Adrenal gland (tissue), 12 donors: ENCODE measurements around the gene ARL8B. TPM values are rescaled to one million over a fixed set of nuclear protein-coding genes. Genes with fewer than 3 reads are reported as not detected.
A peak's percentile ranks its signal among the peaks of the same experiment; 100 is the strongest.
"Not testable (repeated sequence)": the region's sequence is repeated elsewhere in the genome, so short reads cannot be mapped to it uniquely, and the experiment has no call there.

ENCODE experiments used
- DNase-seq, 7 donors: peaks; one replicate each; pipeline ENCODE4 v3.0.0-alpha.2; 2019 to 2020
- H3K27ac ChIP-seq, 5 donors: fragments of 200-600 bp; sonication (generic) in 4 of 5; 1 replicate in 3 of 5; 2 replicates in 2 of 5; pipeline versions ENCODE4 v1.5.1 to v1.8.0; 2016 to 2020; ENCODE audit warnings: mild to moderate bottlenecking in 1 of 5
- H3K27me3 ChIP-seq: fragments of 200-600 bp; 2 replicates; pipeline ENCODE4 v1.8.0; 2021
- H3K36me3 ChIP-seq, 2 donors: fragments of 200-600 bp; replicated peaks in 1 of 2; 1 replicate in 1 of 2; 2 replicates in 1 of 2; pipeline versions ENCODE4 v1.5.1 to v1.8.0; 2018 to 2022
- H3K4me1 ChIP-seq, 2 donors: fragments of 200-600 bp; replicated peaks in 1 of 2; 1 replicate in 1 of 2; 2 replicates in 1 of 2; pipeline versions ENCODE4 v1.5.1 to v1.8.0; 2018 to 2021
- H3K4me3 ChIP-seq, 4 donors: fragments of 200-600 bp; sonication (generic) in 3 of 4; one replicate each; pipeline ENCODE4 v1.5.1; 2016 to 2018
- H3K9me3 ChIP-seq, 3 donors: fragments of 200-600 bp; sonication (generic) in 1 of 3; replicated peaks in 1 of 3; 1 replicate in 2 of 3; 2 replicates in 1 of 3; pipeline versions ENCODE4 v1.5.1 to v1.8.0; 2016 to 2021
- POLR2A ChIP-seq, 2 donors: fragments of 450-650 bp; IDR thresholded peaks; one replicate each; pipeline ENCODE4 v1.6.1; 2017; ENCODE audit warnings: antibody characterized with exemption in 2 of 2, mild to moderate bottlenecking in 2 of 2, moderate library complexity in 1 of 2
- WGBS, 4 donors: extraction: QIAGEN DNeasy Blood & Tissue Kit in 2 of 4; methylation state at CpG; one replicate each; pipeline versions ENCODE4 v1.1.5 to v1.1.7; 2013 to 2017; 5-methylcytosine and 5-hydroxymethylcytosine counted together
- intact Hi-C, 2 donors: fragments of 100-400 bp; cut with DNase I; formaldehyde crosslinking; loops; one replicate each; pipeline versions ENCODE4 v1.14.1 to v1.15.0; 2022 to 2023
- polyA plus RNA-seq, 3 donors: library from polyadenylated mRNA; stranded (reverse); fragments of 200-250 nt in 2 of 3; fragments of 350-450 nt in 1 of 3; fragmentation: Illumina TruSeq in 1 of 3; extraction: RNeasy Lipid Tissue Mini Kit (QIAGEN cat#74804) in 1 of 3; gene quantifications; one replicate each; pipeline ENCODE4 v1.2.3, GENCODE V29; 2013 to 2014
- total RNA-seq, 9 donors: library from RNA; depleted of rRNA in 4 of 9; stranded (reverse); fragments of >200 nt in 4 of 9; fragments of 120-200 nt in 1 of 9; fragmentation: NEBNext Ultra II Directional in 1 of 9; extraction: Animal tissue kit (Norgen Biotek cat#: 25700) in 1 of 9; gene quantifications; one replicate each; pipeline versions ENCODE4 v1.1.0 to v1.2.4, GENCODE V29; 2013 to 2023
- TF ChIP-seq, protein P1 (sequence below), 6 experiments: fragments of 450-650 bp in 4 of 6; fragments of 200-600 bp in 2 of 6; sonication (generic) in 1 of 6; IDR thresholded peaks; 1 replicate in 5 of 6; 2 replicates in 1 of 6; pipeline versions ENCODE4 v1.5.1 to v1.8.0; 2016 to 2021; ENCODE audit warnings: antibody characterized with exemption in 6 of 6, mild to moderate bottlenecking in 2 of 6, moderate library complexity in 1 of 6
- donor health status: healthy with polysubstance abuse.
- donor health status: Bipolar disorder and iron deficiency.
- donor health status: DM: yes; HTN: yes; CAD: no.
- donor health status: DM: no; HTN: no; CAD: no.
- donor health status: DM: no; HTN: no; CAD: no.
- donor health status: DM: yes; HTN: yes; CAD: no.

ARL8B gene
- total and polyA plus RNA-seq, 12 donors = 27.8 to 131 (median 52.8) TPM

DNA sequence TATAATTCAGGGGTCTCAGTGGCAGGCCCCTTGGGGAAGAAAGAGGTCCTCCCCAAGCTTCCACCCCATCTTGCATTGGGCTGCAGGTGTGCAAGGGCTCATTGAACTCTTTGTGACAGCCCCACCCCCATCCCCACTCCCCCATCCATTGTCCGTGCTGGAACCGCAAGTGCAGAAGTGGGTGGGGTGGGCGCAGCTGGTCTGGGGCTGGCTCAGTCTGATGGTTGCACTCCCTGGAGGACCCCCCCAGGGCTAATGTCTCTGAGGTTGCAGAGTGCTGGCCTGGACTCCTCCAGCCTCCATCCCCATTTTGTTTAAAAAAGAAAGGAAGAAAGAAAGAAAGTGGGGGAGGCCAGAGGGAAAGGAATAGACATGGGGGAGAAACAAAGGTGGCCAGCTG is 42.3 kb upstream of the ARL8B start:
- TF ChIP-seq, protein P1, sequence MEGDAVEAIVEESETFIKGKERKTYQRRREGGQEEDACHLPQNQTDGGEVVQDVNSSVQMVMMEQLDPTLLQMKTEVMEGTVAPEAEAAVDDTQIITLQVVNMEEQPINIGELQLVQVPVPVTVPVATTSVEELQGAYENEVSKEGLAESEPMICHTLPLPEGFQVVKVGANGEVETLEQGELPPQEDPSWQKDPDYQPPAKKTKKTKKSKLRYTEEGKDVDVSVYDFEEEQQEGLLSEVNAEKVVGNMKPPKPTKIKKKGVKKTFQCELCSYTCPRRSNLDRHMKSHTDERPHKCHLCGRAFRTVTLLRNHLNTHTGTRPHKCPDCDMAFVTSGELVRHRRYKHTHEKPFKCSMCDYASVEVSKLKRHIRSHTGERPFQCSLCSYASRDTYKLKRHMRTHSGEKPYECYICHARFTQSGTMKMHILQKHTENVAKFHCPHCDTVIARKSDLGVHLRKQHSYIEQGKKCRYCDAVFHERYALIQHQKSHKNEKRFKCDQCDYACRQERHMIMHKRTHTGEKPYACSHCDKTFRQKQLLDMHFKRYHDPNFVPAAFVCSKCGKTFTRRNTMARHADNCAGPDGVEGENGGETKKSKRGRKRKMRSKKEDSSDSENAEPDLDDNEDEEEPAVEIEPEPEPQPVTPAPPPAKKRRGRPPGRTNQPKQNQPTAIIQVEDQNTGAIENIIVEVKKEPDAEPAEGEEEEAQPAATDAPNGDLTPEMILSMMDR (IDR thresholded peaks at IDR 0.05) = no peak
- no peak for TF ChIP-seq POLR2A (IDR thresholded peaks at IDR 0.05)
- no peak overlapping the region for H3K4me3 ChIP-seq
- H3K9me3 ChIP-seq = no peaks in the 10 kb centered on the region
- 91 to 97% (median 95%) methylated on average over 3 of the region's 3 CpGs for WGBS, 4 donors
- peak in 1 of 7 donors; percentile 13 for DNase-seq
- H3K36me3 ChIP-seq = no peaks in the 10 kb centered on the region
- H3K27ac ChIP-seq = no peak overlapping the region
- intact Hi-C loops = no loop called here
- no peaks in the 10 kb centered on the region for H3K27me3 ChIP-seq
- no peaks in the 10 kb centered on the region for H3K4me1 ChIP-seq

DNA sequence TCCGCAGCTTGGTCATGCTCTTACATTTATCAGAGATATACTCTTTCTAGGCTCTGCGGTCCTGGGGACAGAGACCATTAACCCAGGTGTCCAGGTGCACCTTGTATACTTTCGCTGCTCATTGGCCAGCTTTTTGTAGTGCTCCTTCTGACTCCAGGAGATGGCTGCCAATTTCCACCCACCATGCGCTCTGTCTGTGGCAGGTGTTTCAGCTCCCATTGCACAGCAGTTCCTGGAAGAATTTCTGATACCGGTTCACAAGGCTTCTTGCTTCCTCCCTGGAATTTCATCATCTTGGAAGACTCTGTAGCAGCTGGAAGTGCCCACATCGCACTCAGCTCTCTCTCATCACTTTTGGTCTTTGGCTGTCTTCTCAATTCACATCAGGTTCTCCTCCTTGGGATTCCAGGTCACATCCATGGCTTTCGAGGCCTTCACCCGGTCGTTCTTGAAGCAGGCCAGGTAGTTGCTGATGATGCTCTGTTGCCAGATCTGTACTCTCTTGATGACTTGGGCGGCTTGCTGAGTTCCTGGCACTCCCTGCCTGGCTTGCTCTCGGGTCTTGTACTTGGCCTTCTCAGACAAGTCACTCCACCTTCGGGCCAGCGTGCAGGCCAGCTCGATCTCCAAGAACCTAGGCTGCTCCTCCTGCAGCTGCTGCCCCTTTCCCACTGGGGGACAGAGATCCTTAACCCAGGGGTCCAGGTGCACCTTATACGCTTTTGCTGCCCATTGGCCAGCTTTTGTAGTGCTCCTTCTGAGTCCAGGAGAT is 41.1 kb upstream of the ARL8B start:
- DNase-seq = peak in 1 of 7 donors; percentile 42
- TF ChIP-seq POLR2A (IDR thresholded peaks at IDR 0.05) = no peak
- TF ChIP-seq, protein P1 (IDR thresholded peaks at IDR 0.05) = no peak
- H3K9me3 ChIP-seq = no peaks in the 10 kb centered on the region

DNA sequence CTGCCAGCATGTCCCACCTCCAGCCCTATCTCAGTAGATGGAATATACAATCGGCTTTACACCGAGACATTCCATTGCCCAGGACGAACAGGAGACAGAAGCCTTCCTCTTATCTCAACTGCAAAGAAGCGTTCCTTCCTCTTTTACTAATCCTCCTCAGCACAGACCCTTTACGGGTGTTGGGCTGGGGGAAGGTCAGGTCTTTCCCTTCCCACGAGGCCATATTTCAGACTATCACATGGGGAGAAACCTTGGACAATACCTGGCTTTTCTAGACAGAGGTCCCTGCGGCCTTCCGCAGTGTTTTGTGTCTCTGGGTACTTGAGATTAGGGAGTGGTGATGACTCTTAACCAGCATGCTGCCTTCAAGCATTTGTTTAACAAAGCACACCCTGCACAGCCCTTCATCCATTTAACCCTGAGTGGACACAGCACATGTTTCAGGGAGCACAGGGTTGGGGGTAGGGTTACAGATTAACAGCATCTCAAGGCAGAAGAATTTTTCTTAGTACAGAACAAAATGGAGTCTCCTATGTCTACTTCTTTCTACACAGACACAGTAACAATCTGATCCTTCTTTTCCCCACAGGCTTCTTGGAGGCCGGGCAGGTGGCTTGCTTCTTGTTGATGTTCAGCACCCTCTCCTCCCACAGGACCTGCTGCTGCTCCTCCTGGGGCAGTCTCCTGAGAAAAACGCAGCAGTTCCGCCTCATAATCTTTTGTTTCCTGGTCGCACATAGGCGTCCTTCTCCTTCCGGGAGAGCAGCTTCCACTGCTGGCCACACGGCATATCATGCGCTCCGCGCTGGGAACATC is 39.9 kb upstream of the ARL8B start:
- H3K27ac ChIP-seq, H3K36me3 ChIP-seq, H3K9me3 ChIP-seq, intact Hi-C loops, H3K27me3 ChIP-seq, H3K4me3 ChIP-seq, H3K4me1 ChIP-seq: not testable (repeated sequence)
- DNase-seq = peak in 1 of 7 donors; percentile 36
- 75 to 89% (median 77%) methylated on average over 16 to 18 of the region's 18 CpGs for WGBS, 4 donors

More for the DNA sequence above, 41.1 kb upstream of the ARL8B start:
- Histone ChIP-seq H3K27ac (no peak overlapping the region), H3K36me3 (no peaks in the 10 kb centered on the region), H3K4me3 (no peak overlapping the region), H3K4me1 (no peaks in the 10 kb centered on the region), H3K27me3 (no peaks in the 10 kb centered on the region)
- WGBS, 4 donors = 83 to 95% (median 89%) methylated on average over 10 to 15 of the region's 15 CpGs
- intact Hi-C loops = no loop called here

DNA sequence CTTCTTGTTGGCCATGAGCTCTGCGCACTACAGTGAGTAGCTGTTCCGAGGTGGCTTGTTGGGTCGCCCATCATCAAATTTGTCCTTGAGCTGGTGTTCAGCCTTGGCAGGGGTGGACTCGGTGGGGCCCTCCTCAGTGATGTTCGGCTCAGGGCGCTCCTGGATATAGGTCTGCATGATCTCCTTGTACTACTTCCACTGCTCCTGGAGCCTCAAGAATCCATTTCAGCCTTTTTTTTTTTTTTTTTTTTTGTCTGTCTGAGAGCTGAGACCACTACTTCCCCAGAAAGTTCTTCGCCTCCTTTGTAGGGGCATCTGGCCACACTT is 39.3 kb upstream of the ARL8B start:
- no peak for DNase-seq
- 68 to 73% (median 70%) methylated on average over 7 of the region's 7 CpGs for WGBS, 4 donors
- TF ChIP-seq POLR2A (IDR thresholded peaks at IDR 0.05) = no peak
- TF ChIP-seq, protein P1 (IDR thresholded peaks at IDR 0.05) = no peak
- no peak overlapping the region for H3K27ac ChIP-seq
- H3K4me3 ChIP-seq = no peak overlapping the region
- no peaks in the 10 kb centered on the region for H3K9me3 ChIP-seq
- no peaks in the 10 kb centered on the region for H3K4me1 ChIP-seq
- H3K27me3 ChIP-seq = no peaks in the 10 kb centered on the region
- H3K36me3 ChIP-seq = no peaks in the 10 kb centered on the region
- intact Hi-C loops = no loop called here
